ENCODE measurements around the gene HS1BP3. TPM values are rescaled to one million over a fixed set of nuclear protein-coding genes. Genes with fewer than 3 reads are reported as not detected.

The HS1BP3 gene
- total RNA-seq, 3 donors from 2014 or later (not counting 1 experiment from before 2014, with no cell fraction given): 17.4 to 25.7 (median 22.8) TPM

GRCh38 chr2:20675701-20676352, 24.9 kb upstream of the HS1BP3 start:
- H3K9me3 Mint-ChIP-seq: no peaks in the 10 kb centered on the region
- no peak for TF ChIP-seq CTCF (IDR thresholded peaks at IDR 0.05)
- intact Hi-C loops (cut with micrococcal nuclease): no loop called here
- no peak overlapping the region for H3K27ac ChIP-seq (ENCODE audit: low read length)
- no peak overlapping the region for H3K27ac Mint-ChIP-seq
- no peak overlapping the region for H3K4me3 Mint-ChIP-seq
- no peaks in the 10 kb centered on the region for H3K36me3 ChIP-seq (ENCODE audit: control insufficient read depth, insufficient read depth, low read length)
- H3K36me3 Mint-ChIP-seq: no peaks in the 10 kb centered on the region
- peaks cover 0 to 5% of the 10 kb centered on the region in 2 donors for H3K4me1 Mint-ChIP-seq
- H3K9me3 ChIP-seq (ENCODE audit: control insufficient read depth, insufficient read depth, low read length): no peaks in the 10 kb centered on the region
- H3K27me3 Mint-ChIP-seq (ENCODE audit: low read depth in 2 of 2): peaks cover 19 to 27% of the 10 kb centered on the region in 2 donors
- ATAC-seq (peak in 2 of 3 donors; percentile 37 to 42), DNase-seq (peak in 1 of 2 donors; percentile 31)
- H3K4me3 ChIP-seq (ENCODE audit: low read length): no peak overlapping the region
- H3K4me1 ChIP-seq (ENCODE audit: control insufficient read depth, insufficient read depth, low read length): peaks cover 21% of the 10 kb centered on the region
- H3K27me3 ChIP-seq (ENCODE audit: control insufficient read depth, insufficient read depth, low read length): peaks cover 14% of the 10 kb centered on the region
- WGBS (ENCODE audit: insufficient coverage): 66% methylated on average over 6 of the region's 6 CpGs

- Histone ChIP-seq H3K4me3 (ENCODE audit: low read length) (no peak overlapping the region), H3K27me3 (ENCODE audit: control insufficient read depth, insufficient read depth, low read length) (peaks cover 16% of the 10 kb centered on the region), H3K4me1 (ENCODE audit: control insufficient read depth, insufficient read depth, low read length) (peaks cover 23% of the 10 kb centered on the region), H3K27ac (ENCODE audit: low read length) (no peak overlapping the region), H3K36me3 (ENCODE audit: control insufficient read depth, insufficient read depth, low read length) (no peaks in the 10 kb centered on the region), H3K9me3 (ENCODE audit: control insufficient read depth, insufficient read depth, low read length) (no peaks in the 10 kb centered on the region)
- Mint-ChIP-seq H3K27me3 (ENCODE audit: low read depth in 2 of 2) (peaks cover 19 to 27% of the 10 kb centered on the region in 2 donors), H3K9me3 (no peaks in the 10 kb centered on the region), H3K4me1 (peaks cover 0 to 5% of the 10 kb centered on the region in 2 donors), H3K36me3 (no peaks in the 10 kb centered on the region), H3K4me3 (no peak overlapping the region), H3K27ac (peak overlapping the region in 1 of 2 donors; percentile 34)
- DNase-seq: no peak
- no peak for ATAC-seq
- WGBS (ENCODE audit: insufficient coverage): 51% methylated on average over 16 of the region's 16 CpGs
- intact Hi-C loops (cut with micrococcal nuclease): no loop called here
- TF ChIP-seq CTCF (IDR thresholded peaks at IDR 0.05): no peak
These were observed 24.2 kb upstream of the HS1BP3 start for GRCh38 chr2:20674974-20675679.

- ATAC-seq (no peak), DNase-seq (no peak)
- intact Hi-C loops (cut with micrococcal nuclease): no loop called here
- Mint-ChIP-seq H3K4me3 (no peak overlapping the region), H3K27ac (peak overlapping the region in 1 of 2 donors; percentile 34), H3K27me3 (ENCODE audit: low read depth in 2 of 2) (peaks cover 25 to 32% of the 10 kb centered on the region in 2 donors), H3K36me3 (no peaks in the 10 kb centered on the region), H3K4me1 (peaks cover 0 to 5% of the 10 kb centered on the region in 2 donors), H3K9me3 (no peaks in the 10 kb centered on the region)
- H3K27ac ChIP-seq (ENCODE audit: low read length): no peak overlapping the region
- H3K9me3 ChIP-seq (ENCODE audit: control insufficient read depth, insufficient read depth, low read length): no peaks in the 10 kb centered on the region
- TF ChIP-seq CTCF (IDR thresholded peaks at IDR 0.05): no peak
- no peak overlapping the region for H3K4me3 ChIP-seq (ENCODE audit: low read length)
- H3K27me3 ChIP-seq (ENCODE audit: control insufficient read depth, insufficient read depth, low read length): peaks cover 23% of the 10 kb centered on the region
- peaks cover 28% of the 10 kb centered on the region for H3K4me1 ChIP-seq (ENCODE audit: control insufficient read depth, insufficient read depth, low read length)
- WGBS (ENCODE audit: insufficient coverage): 89% methylated on average over 9 of the region's 11 CpGs
- H3K36me3 ChIP-seq (ENCODE audit: control insufficient read depth, insufficient read depth, low read length): no peaks in the 10 kb centered on the region
These were observed 23.5 kb upstream of the HS1BP3 start for GRCh38 chr2:20674309-20674965.

All from natural killer cell (primary cell).